Dedifferentiated amniotic fluid mesenchymal stem cell (primary cell): Measurements from ENCODE around the gene TCAP.
A peak's percentile ranks its signal among the peaks of the same experiment; 100 is the strongest.
"Not testable (repeated sequence)": the region's sequence is repeated elsewhere in the genome, so short reads cannot be mapped to it uniquely, and the experiment has no call there.

Source experiments
- DNase-seq: peaks from one replicate; pipeline ENCODE4 v3.0.0-alpha.2; 2016; ENCODE audit errors: extremely low spot score

Gene TCAP

GRCh38 chr17:39704821-39705551, 39.8 kb downstream of the TCAP start:
- peak; percentile 22 for DNase-seq

- no peak for DNase-seq
Observed at GRCh38 chr17:39705786-39706348, 40.7 kb downstream of the TCAP start.

GRCh38 chr17:39706383-39706782, 41.2 kb downstream of the TCAP start:
- no peak for DNase-seq

GRCh38 chr17:39706921-39707337, 41.8 kb downstream of the TCAP start:
- DNase-seq: no peak

GRCh38 chr17:39709319-39709997, 44.3 kb downstream of the TCAP start:
- DNase-seq: no peak

GRCh38 chr17:39709998-39710964, 45.1 kb downstream of the TCAP start:
- no peak for DNase-seq

- DNase-seq: not testable (repeated sequence)
Observed at GRCh38 chr17:39711071-39711470, 45.9 kb downstream of the TCAP start.

GRCh38 chr17:39711851-39712250, 46.7 kb downstream of the TCAP start:
- no peak for DNase-seq

- DNase-seq: no peak
Observed at GRCh38 chr17:39714234-39714633, 49.1 kb downstream of the TCAP start.

- DNase-seq: no peak
Observed at GRCh38 chr17:39715375-39716072, 50.4 kb downstream of the TCAP start.
